ENCODE results near the gene POU5F1. TPM values are rescaled to one million over a fixed set of nuclear protein-coding genes. Genes with fewer than 3 reads are reported as not detected.
A peak's percentile ranks its signal among the peaks of the same experiment; 100 is the strongest.
"Not testable (repeated sequence)": the region's sequence is repeated elsewhere in the genome, so short reads cannot be mapped to it uniquely, and the experiment has no call there.

Gene POU5F1
- polyA plus RNA-seq, 1 donor from 2014 or later: not detected

DNA sequence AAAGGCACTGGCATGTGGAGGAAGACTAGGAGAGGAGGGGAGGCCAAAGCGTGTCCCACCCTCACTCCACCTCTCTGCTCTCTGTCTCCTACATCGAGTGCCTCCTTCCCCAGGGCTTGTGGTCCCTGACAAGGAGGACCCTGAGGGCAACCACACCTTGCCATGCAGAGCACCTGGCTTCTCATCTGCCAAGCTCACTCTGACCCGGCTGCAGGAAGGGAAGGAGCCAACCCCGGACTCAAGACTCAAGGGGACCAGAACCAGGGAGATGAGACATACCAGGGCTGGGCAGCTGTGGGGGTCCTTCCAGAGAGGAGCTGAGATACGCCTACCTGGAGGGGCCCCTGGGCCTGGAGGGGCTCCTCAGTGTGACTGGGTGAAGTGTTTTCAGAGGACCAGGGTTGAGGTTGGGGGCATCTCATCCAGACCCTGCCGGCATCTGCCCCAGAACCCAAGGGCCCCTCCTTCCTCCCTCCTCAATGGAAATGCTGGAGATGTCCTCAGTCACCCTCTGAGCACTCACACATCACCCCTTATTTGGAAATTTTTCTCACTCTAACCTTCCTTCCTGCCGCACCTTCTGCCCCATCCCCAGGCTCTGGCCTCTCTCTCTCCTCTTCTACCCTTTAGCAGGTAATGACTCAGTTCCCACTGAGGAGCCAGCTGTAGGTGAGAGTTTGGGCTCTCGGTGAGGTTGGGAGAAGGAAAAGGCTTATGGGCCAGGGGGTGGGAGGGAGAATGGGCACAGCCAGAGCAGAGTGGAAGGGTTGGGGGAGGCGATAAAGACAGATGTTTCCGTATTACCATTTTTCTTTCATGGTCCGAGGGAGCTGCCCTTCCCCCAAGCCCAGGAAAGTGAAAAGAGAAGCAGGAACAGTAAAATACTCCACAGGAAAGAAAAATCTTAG, 32.0 kb upstream of the POU5F1 start:
- Histone ChIP-seq H3K9me2 (ENCODE audit: insufficient read depth, low read length) (no peaks in the 10 kb centered on the region), H3K9ac (ENCODE audit: low read length) (no peak overlapping the region), H3F3A (ENCODE audit: insufficient read depth, low read length, poor library complexity, severe bottlenecking) (no peaks in the 10 kb centered on the region), H3K36me3 (ENCODE audit: insufficient read depth, low read length) (no peaks in the 10 kb centered on the region), H3K4me2 (ENCODE audit: low read length) (no peak overlapping the region), H3K79me2 (replicated peaks; ENCODE audit: insufficient read depth, low read length) (no peaks in the 10 kb centered on the region), H2AFZ (ENCODE audit: low read depth, low read length) (no peak overlapping the region), H4K20me1 (ENCODE audit: insufficient read depth) (no peaks in the 10 kb centered on the region), H3K27me3 (ENCODE audit: insufficient read depth, low read depth, low read length) (no peaks in the 10 kb centered on the region), H3K4me3 (ENCODE audit: low read length) (no peak overlapping the region), H3K9me3 (ENCODE audit: low read length) (no peaks in the 10 kb centered on the region), H3K27ac (ENCODE audit: low read length) (no peak overlapping the region)
- TF ChIP-seq, protein P1, sequence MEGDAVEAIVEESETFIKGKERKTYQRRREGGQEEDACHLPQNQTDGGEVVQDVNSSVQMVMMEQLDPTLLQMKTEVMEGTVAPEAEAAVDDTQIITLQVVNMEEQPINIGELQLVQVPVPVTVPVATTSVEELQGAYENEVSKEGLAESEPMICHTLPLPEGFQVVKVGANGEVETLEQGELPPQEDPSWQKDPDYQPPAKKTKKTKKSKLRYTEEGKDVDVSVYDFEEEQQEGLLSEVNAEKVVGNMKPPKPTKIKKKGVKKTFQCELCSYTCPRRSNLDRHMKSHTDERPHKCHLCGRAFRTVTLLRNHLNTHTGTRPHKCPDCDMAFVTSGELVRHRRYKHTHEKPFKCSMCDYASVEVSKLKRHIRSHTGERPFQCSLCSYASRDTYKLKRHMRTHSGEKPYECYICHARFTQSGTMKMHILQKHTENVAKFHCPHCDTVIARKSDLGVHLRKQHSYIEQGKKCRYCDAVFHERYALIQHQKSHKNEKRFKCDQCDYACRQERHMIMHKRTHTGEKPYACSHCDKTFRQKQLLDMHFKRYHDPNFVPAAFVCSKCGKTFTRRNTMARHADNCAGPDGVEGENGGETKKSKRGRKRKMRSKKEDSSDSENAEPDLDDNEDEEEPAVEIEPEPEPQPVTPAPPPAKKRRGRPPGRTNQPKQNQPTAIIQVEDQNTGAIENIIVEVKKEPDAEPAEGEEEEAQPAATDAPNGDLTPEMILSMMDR (IDR thresholded peaks at IDR 0.05; ENCODE audit: poor library complexity, severe bottlenecking): no peak
- TF ChIP-seq RAD21 (conservative IDR thresholded peaks at IDR 0.05): no peak

DNA sequence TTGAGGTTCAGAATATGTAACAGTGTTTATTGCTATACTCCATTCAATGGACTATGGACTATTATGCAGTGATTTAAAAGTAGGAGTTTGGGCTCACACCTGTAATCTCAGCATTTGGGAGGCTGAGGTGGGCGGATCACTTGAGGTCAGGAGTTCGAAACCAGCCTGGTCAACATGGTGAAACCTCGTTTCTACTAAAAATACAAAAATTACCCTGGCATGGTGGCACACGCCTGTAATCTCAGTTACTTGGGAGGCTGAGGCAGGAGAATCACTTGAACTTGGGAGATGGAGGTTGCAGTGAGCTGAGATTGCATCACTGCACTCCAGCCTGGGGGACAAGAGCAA, 28.6 kb upstream of the POU5F1 start:
- H3K9me2 ChIP-seq (ENCODE audit: insufficient read depth, low read length); H3K9me3 ChIP-seq (ENCODE audit: low read length); H3K4me2 ChIP-seq (ENCODE audit: low read length); H2AFZ ChIP-seq (ENCODE audit: low read depth, low read length); H3K36me3 ChIP-seq (ENCODE audit: insufficient read depth, low read length); H3K27ac ChIP-seq (ENCODE audit: low read length); H3K79me2 ChIP-seq (replicated peaks; ENCODE audit: insufficient read depth, low read length); H3K4me3 ChIP-seq (ENCODE audit: low read length); H3F3A ChIP-seq (ENCODE audit: insufficient read depth, low read length, poor library complexity, severe bottlenecking); H3K9ac ChIP-seq (ENCODE audit: low read length); H3K27me3 ChIP-seq (ENCODE audit: insufficient read depth, low read depth, low read length); H4K20me1 ChIP-seq (ENCODE audit: insufficient read depth): not testable (repeated sequence)

DNA sequence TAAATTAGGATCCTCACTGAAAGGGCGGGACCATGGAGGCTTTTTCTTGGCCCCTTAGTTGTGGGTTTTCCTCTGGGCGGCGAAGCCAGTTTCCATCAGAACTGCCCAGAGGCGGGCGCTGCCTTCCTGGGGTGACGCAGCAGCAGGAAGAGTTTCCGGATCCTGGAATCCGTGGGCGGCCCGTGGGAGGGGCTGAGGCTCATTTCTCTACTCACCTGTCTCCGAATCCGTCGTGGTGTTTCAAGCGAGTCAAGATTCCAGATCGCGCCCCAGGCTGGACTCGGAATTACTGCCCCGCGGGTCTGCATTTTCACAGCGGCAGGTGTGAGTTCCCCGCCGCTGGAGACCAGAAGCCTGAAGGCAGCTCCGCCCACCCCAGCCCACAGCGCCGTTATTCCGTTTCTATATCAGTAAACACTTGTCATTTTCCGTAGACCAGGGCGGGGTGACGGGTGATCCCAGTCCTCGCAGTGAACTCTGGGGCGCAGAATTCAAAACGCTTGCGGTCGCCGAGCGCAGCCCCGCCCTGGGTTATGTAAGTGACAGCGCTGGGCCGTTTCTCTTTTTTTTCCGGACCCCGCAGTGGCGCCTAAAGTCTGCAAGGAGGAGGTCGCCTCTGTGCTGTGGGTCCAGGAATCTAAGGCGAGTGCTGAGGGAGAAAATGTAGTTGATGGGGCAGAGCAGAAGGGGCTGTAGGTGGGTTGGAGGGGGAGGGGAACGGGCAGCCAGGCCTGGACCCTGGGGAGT, 27.2 kb upstream of the POU5F1 start:
- Histone ChIP-seq H4K20me1 (ENCODE audit: insufficient read depth) (no peaks in the 10 kb centered on the region), H3K9ac (ENCODE audit: low read length) (peak overlapping the region; percentile 74), H3F3A (ENCODE audit: insufficient read depth, low read length, poor library complexity, severe bottlenecking) (no peaks in the 10 kb centered on the region), H3K79me2 (replicated peaks; ENCODE audit: insufficient read depth, low read length) (no peaks in the 10 kb centered on the region), H3K9me3 (ENCODE audit: low read length) (no peaks in the 10 kb centered on the region), H3K27me3 (ENCODE audit: insufficient read depth, low read depth, low read length) (no peaks in the 10 kb centered on the region), H3K4me3 (ENCODE audit: low read length) (peak overlapping the region; percentile 74), H3K9me2 (ENCODE audit: insufficient read depth, low read length) (no peaks in the 10 kb centered on the region), H3K36me3 (ENCODE audit: insufficient read depth, low read length) (no peaks in the 10 kb centered on the region), H2AFZ (ENCODE audit: low read depth, low read length) (peak overlapping the region; percentile 88), H3K4me2 (ENCODE audit: low read length) (peak overlapping the region; percentile 10), H3K27ac (ENCODE audit: low read length) (peak overlapping the region; percentile 81)
- TF ChIP-seq EP300 (conservative IDR thresholded peaks at IDR 0.05; ENCODE audit: poor library complexity, severe bottlenecking) (peak; percentile 18), EZH2 (IDR thresholded peaks at IDR 0.05; ENCODE audit: borderline replicate concordance, insufficient read depth, low read length, poor library complexity, severe bottlenecking) (no peak), TAF1 (IDR thresholded peaks at IDR 0.05; ENCODE audit: low read depth) (no peak), RAD21 (conservative IDR thresholded peaks at IDR 0.05) (no peak), SMC3 (conservative IDR thresholded peaks at IDR 0.05; ENCODE audit: poor library complexity) (no peak), POLR2AphosphoS5 (IDR thresholded peaks at IDR 0.05) (peak; percentile 36), MXI1 (conservative IDR thresholded peaks at IDR 0.05; ENCODE audit: poor library complexity, severe bottlenecking) (peak; percentile 12)
- TF ChIP-seq, protein P1 (IDR thresholded peaks at IDR 0.05; ENCODE audit: poor library complexity, severe bottlenecking): no peak
- TF ChIP-seq, protein P2, sequence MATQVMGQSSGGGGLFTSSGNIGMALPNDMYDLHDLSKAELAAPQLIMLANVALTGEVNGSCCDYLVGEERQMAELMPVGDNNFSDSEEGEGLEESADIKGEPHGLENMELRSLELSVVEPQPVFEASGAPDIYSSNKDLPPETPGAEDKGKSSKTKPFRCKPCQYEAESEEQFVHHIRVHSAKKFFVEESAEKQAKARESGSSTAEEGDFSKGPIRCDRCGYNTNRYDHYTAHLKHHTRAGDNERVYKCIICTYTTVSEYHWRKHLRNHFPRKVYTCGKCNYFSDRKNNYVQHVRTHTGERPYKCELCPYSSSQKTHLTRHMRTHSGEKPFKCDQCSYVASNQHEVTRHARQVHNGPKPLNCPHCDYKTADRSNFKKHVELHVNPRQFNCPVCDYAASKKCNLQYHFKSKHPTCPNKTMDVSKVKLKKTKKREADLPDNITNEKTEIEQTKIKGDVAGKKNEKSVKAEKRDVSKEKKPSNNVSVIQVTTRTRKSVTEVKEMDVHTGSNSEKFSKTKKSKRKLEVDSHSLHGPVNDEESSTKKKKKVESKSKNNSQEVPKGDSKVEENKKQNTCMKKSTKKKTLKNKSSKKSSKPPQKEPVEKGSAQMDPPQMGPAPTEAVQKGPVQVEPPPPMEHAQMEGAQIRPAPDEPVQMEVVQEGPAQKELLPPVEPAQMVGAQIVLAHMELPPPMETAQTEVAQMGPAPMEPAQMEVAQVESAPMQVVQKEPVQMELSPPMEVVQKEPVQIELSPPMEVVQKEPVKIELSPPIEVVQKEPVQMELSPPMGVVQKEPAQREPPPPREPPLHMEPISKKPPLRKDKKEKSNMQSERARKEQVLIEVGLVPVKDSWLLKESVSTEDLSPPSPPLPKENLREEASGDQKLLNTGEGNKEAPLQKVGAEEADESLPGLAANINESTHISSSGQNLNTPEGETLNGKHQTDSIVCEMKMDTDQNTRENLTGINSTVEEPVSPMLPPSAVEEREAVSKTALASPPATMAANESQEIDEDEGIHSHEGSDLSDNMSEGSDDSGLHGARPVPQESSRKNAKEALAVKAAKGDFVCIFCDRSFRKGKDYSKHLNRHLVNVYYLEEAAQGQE (IDR thresholded peaks at IDR 0.05; ENCODE audit: borderline replicate concordance): peak; percentile 52

Data from neural cell (in vitro differentiated cells).